ENCODE results near the gene SAPCD2.

Gene SAPCD2

GRCh38 chr9:137077758-137078693, 7.7 kb upstream of the SAPCD2 start:
- Mint-ChIP-seq H3K4me1 (no peaks in the 10 kb centered on the region), H3K27me3 (ENCODE audit: low read depth) (peaks cover 83% of the 10 kb centered on the region), H3K36me3 (ENCODE audit: low read depth) (no peaks in the 10 kb centered on the region), H3K9me3 (no peaks in the 10 kb centered on the region), H3K27ac (no peak overlapping the region), H3K4me3 (peak overlapping the region; percentile 66 to 77 (median 71))
- TF ChIP-seq, protein P1, sequence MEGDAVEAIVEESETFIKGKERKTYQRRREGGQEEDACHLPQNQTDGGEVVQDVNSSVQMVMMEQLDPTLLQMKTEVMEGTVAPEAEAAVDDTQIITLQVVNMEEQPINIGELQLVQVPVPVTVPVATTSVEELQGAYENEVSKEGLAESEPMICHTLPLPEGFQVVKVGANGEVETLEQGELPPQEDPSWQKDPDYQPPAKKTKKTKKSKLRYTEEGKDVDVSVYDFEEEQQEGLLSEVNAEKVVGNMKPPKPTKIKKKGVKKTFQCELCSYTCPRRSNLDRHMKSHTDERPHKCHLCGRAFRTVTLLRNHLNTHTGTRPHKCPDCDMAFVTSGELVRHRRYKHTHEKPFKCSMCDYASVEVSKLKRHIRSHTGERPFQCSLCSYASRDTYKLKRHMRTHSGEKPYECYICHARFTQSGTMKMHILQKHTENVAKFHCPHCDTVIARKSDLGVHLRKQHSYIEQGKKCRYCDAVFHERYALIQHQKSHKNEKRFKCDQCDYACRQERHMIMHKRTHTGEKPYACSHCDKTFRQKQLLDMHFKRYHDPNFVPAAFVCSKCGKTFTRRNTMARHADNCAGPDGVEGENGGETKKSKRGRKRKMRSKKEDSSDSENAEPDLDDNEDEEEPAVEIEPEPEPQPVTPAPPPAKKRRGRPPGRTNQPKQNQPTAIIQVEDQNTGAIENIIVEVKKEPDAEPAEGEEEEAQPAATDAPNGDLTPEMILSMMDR (IDR thresholded peaks at IDR 0.05; ENCODE audit: unreplicated experiment in 3 of 3): no peak

DNA sequence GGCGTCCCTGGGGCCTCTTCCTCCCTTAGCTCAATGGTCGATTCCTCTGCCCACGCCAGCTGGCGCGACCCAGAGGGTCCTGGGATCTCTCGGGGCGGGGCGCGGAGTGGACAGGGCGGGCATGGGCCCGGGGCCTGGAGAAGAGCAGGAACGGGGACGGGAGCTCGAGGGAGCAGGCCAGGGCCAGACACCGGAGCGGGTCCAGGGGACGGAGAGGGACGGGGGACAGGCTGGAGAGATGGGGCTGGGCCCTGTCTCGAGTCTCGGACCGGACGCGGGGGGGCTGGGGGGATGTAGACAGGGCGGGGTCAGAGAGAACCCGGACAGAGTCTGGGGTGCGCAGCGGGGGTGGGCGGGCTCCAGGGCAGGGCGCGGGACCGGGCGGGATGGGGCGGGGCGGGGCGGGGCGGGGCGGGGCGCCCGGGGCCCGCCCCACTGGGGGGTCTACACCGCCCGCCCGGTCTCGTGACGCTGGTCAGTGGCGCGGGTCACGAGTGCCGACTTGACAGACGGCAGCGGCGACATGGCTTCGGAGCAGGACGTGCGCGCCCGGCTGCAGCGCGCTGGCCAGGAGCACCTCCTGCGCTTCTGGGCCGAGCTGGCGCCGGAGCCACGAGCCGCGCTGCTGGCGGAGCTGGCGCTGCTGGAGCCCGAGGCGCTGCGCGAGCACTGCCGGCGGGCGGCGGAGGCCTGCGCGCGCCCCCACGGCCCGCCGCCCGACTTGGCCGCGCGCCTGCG, 6.8 kb upstream of the SAPCD2 start, which contains the start of gene UAP1L1:
Gene UAP1L1, plus strand, starts transcription at position 508 of the 738 bp plus-strand sequence. Its CDS starts 16 bp downstream, at position 524.
- Mint-ChIP-seq H3K4me3 (peak within 1 kb of the TSS; percentile 66 to 77 (median 71)), H3K9me3 (no peaks in the 10 kb centered on the region), H3K27me3 (ENCODE audit: low read depth) (peaks cover 85% of the 10 kb centered on the region), H3K4me1 (no peaks in the 10 kb centered on the region), H3K36me3 (ENCODE audit: low read depth) (no peaks in the 10 kb centered on the region), H3K27ac (no peak within 1 kb of the TSS)
- TF ChIP-seq, protein P1 (IDR thresholded peaks at IDR 0.05; ENCODE audit: unreplicated experiment in 3 of 3): no peak

GRCh38 chr9:137076636-137077009, 6.3 kb upstream of the SAPCD2 start:
- H3K4me3 Mint-ChIP-seq: peak overlapping the region; percentile 65 to 75 (median 70)
- H3K9me3 Mint-ChIP-seq: no peaks in the 10 kb centered on the region
- H3K36me3 Mint-ChIP-seq (ENCODE audit: low read depth): no peaks in the 10 kb centered on the region
- H3K27ac Mint-ChIP-seq: no peak overlapping the region
- no peaks in the 10 kb centered on the region for H3K4me1 Mint-ChIP-seq
- TF ChIP-seq, protein P1 (IDR thresholded peaks at IDR 0.05; ENCODE audit: unreplicated experiment in 3 of 3): no peak
- peaks cover 81% of the 10 kb centered on the region for H3K27me3 Mint-ChIP-seq (ENCODE audit: low read depth)

DNA sequence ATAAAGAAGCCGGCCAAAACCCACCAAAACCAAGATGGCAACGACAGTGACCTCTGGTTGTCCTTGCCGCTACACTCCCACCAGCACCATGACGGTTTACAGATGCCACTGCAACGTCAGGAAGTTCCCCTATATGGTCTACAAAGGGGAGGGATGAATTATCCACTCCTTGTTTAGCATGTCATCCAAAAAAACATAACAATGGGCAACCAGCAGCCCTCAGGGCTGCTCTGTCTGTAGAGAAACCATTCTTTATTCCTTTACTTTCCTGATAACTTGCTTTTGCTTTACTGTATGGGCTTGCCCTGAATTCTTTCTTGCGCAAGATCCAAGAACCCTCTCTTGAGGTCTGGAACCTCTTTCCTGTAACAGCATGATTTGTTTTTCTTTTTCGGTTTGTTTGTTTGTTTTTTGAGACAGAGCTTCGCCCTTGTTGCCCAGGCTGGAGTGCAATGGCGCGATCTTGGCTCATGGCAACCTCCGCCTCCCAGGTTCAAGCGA, 5.0 kb upstream of the SAPCD2 start:
- TF ChIP-seq, protein P1 (IDR thresholded peaks at IDR 0.05; ENCODE audit: unreplicated experiment in 3 of 3): no peak
- Mint-ChIP-seq H3K27ac (no peak overlapping the region), H3K36me3 (ENCODE audit: low read depth) (no peaks in the 10 kb centered on the region), H3K9me3 (no peaks in the 10 kb centered on the region), H3K4me1 (peaks cover 7% of the 10 kb centered on the region), H3K4me3 (peak overlapping the region; percentile 37 to 57 (median 43)), H3K27me3 (ENCODE audit: low read depth) (peaks cover 76% of the 10 kb centered on the region)

DNA sequence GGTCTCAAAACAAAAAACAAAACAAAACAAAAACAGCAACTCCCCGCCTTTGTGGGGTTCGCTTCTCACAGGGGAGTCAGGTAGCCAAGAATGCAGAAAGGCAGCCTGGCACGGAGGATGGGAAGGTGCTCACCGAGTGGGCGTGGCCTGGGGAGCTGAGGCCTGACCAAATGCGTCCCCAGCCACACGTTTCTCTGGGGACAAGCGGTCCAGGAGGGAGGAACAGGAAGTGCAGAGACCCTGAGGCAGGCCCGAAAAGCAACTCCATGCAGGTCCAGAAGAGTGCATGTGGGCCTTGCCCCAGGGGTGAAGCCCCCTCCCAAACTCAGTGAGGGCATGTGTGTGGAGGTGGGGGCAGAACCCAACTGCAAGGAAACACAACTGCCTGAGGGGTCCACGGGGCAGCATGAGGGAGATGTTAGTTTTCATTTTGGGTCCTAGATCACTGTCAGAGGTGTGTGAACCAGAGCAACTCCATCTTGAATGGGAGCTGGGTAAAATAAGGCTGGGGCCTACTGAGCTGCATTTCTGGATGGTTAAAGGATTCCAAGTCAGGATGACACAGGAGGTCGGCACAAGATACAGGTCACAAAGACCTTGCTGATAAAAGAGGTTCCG, 4.4 kb upstream of the SAPCD2 start:
- TF ChIP-seq, protein P1 (IDR thresholded peaks at IDR 0.05; ENCODE audit: unreplicated experiment in 3 of 3): no peak
- Mint-ChIP-seq H3K36me3 (ENCODE audit: low read depth) (no peaks in the 10 kb centered on the region), H3K27ac (no peak overlapping the region), H3K27me3 (ENCODE audit: low read depth) (peaks cover 70% of the 10 kb centered on the region), H3K4me3 (peak overlapping the region; percentile 9 to 57 (median 32)), H3K4me1 (peaks cover 7% of the 10 kb centered on the region), H3K9me3 (no peaks in the 10 kb centered on the region)
